GM12892 (cell line): Measurements from ENCODE around the gene NUFIP2.
A peak's percentile ranks its signal among the peaks of the same experiment; 100 is the strongest.

Experiments used
- POLR2A ChIP-seq: IDR thresholded peaks from 2 replicates; pipeline ENCODE4 v1.6.1; 2011; ENCODE audit warnings: low read depth, low read length, control low read depth
- POLR2AphosphoS5 ChIP-seq: IDR thresholded peaks from 2 replicates; pipeline ENCODE4 v1.6.1; 2011; ENCODE audit warnings: low read depth, low read length, control low read depth

GRCh38 chr17:29283496-29283895, 10.5 kb downstream of the NUFIP2 start:
- TF ChIP-seq POLR2AphosphoS5 (no peak), POLR2A (0 out of 2 replicates have a peak, but pooled peaks have one; percentile 1)
